Parathyroid adenoma (tissue), 2 donors: ENCODE measurements around the gene ERGIC2.
"Not testable (repeated sequence)": the region's sequence is repeated elsewhere in the genome, so short reads cannot be mapped to it uniquely, and the experiment has no call there.

Source experiments
- H2AFZ ChIP-seq: fragments of 300-600 bp; sonication (generic); one replicate; pipeline ENCODE4 v1.7.0; 2017; ENCODE audit warnings: antibody characterized with exemption, mild to moderate bottlenecking
- H3K27ac ChIP-seq: fragments of 300-600 bp; sonication (generic); one replicate; pipeline ENCODE4 v1.7.0; 2017
- H3K27me3 ChIP-seq: fragments of 300-600 bp; sonication (generic); one replicate; pipeline ENCODE4 v1.7.0; 2017; ENCODE audit warnings: low read length; ENCODE audit not compliant: control insufficient read depth, insufficient read depth
- H3K36me3 ChIP-seq: fragments of 300-600 bp; sonication (generic); one replicate; pipeline ENCODE4 v1.7.0; 2017; ENCODE audit warnings: low read length; ENCODE audit not compliant: control insufficient read depth, insufficient read depth
- H3K4me1 ChIP-seq: fragments of 300-600 bp; sonication (generic); one replicate; pipeline ENCODE4 v1.7.0; 2017; ENCODE audit warnings: control low read depth
- H3K4me2 ChIP-seq: fragments of 300-600 bp; sonication (generic); one replicate; pipeline ENCODE4 v1.7.0; 2017; ENCODE audit warnings: low read length
- H3K4me3 ChIP-seq: fragments of 300-600 bp; sonication (generic); one replicate; pipeline ENCODE4 v1.7.0; 2017; ENCODE audit warnings: low read depth, low read length
- H3K79me2 ChIP-seq: fragments of 300-600 bp; sonication (generic); one replicate; pipeline ENCODE4 v1.7.0; 2017; ENCODE audit warnings: control low read depth
- H3K9ac ChIP-seq: fragments of 300-600 bp; sonication (generic); one replicate; pipeline ENCODE4 v1.7.0; 2017; ENCODE audit warnings: mild to moderate bottlenecking
- H3K9me3 ChIP-seq: fragments of 300-600 bp; sonication (generic); one replicate; pipeline ENCODE4 v1.7.0; 2017; ENCODE audit warnings: low read length; ENCODE audit not compliant: control insufficient read depth
- CTCF ChIP-seq: fragments of 300-600 bp; sonication (generic); IDR thresholded peaks from one replicate; pipeline ENCODE4 v1.7.0; 2017; ENCODE audit warnings: antibody characterized with exemption, mild to moderate bottlenecking
- donor health status: primary hyperparathyroidism.

ERGIC2 gene

DNA sequence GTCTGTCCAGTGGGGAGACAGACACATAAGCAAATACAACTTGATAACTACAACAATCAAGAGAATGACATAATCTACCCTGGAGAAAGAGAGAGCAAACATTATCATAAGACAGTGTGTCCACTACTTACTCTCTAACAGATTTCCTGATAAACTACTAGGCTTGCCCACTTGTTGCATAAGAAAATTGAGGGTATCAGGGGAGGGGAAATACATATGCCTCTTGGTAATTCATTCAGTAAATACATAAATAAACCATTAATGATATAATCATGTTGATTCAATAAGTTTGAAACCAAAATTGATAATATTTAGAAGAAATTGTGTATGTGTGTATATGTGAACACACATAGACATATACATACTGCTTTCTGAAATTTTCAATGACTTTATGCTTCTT lies 76.6 kb downstream of the ERGIC2 start:
- no peak for TF ChIP-seq CTCF

GRCh38 chr12:29301114-29301513 lies 79.9 kb downstream of the ERGIC2 start:
- TF ChIP-seq CTCF = no peak
- H2AFZ ChIP-seq = no peak overlapping the region
- H3K4me3 ChIP-seq = no peak overlapping the region
- H3K9ac ChIP-seq = no peak overlapping the region
- H3K27me3 ChIP-seq = no peaks in the 10 kb centered on the region
- no peaks in the 10 kb centered on the region for H3K4me1 ChIP-seq
- H3K4me2 ChIP-seq = no peak overlapping the region
- no peaks in the 10 kb centered on the region for H3K9me3 ChIP-seq
- H3K36me3 ChIP-seq = no peaks in the 10 kb centered on the region
- no peaks in the 10 kb centered on the region for H3K79me2 ChIP-seq
- H3K27ac ChIP-seq = no peak overlapping the region

More for the DNA sequence above, 76.6 kb downstream of the ERGIC2 start:
- H3K79me2 ChIP-seq = no peaks in the 10 kb centered on the region
- H3K27ac ChIP-seq = no peak overlapping the region
- no peaks in the 10 kb centered on the region for H3K9me3 ChIP-seq
- no peaks in the 10 kb centered on the region for H3K4me1 ChIP-seq
- H3K4me2 ChIP-seq = no peak overlapping the region
- H2AFZ ChIP-seq = no peak overlapping the region
- no peak overlapping the region for H3K9ac ChIP-seq
- no peaks in the 10 kb centered on the region for H3K36me3 ChIP-seq
- no peak overlapping the region for H3K4me3 ChIP-seq
- no peaks in the 10 kb centered on the region for H3K27me3 ChIP-seq

GRCh38 chr12:29299633-29300032 lies 81.3 kb downstream of the ERGIC2 start:
- Histone ChIP-seq H3K4me2 (no peak overlapping the region), H3K9me3 (no peaks in the 10 kb centered on the region), H3K4me3 (no peak overlapping the region), H2AFZ (no peak overlapping the region), H3K36me3 (no peaks in the 10 kb centered on the region), H3K79me2 (no peaks in the 10 kb centered on the region), H3K27ac (no peak overlapping the region), H3K9ac (no peak overlapping the region), H3K4me1 (no peaks in the 10 kb centered on the region), H3K27me3 (no peaks in the 10 kb centered on the region)
- TF ChIP-seq CTCF = no peak

GRCh38 chr12:29291226-29291625 lies 89.7 kb downstream of the ERGIC2 start:
- Histone ChIP-seq H3K79me2 (no peaks in the 10 kb centered on the region), H3K9me3 (no peaks in the 10 kb centered on the region), H3K4me2 (no peak overlapping the region), H3K4me3 (no peak overlapping the region), H3K27ac (no peak overlapping the region), H3K9ac (no peak overlapping the region), H3K4me1 (no peaks in the 10 kb centered on the region), H2AFZ (no peak overlapping the region), H3K27me3 (no peaks in the 10 kb centered on the region), H3K36me3 (no peaks in the 10 kb centered on the region)
- no peak for TF ChIP-seq CTCF

- not testable (repeated sequence) for H2AFZ ChIP-seq, H3K27ac ChIP-seq, H3K4me3 ChIP-seq, H3K27me3 ChIP-seq, H3K79me2 ChIP-seq, H3K4me2 ChIP-seq, H3K9ac ChIP-seq, H3K4me1 ChIP-seq, H3K9me3 ChIP-seq, H3K36me3 ChIP-seq
Measured at GRCh38 chr12:29290475-29290874, 90.5 kb downstream of the ERGIC2 start.
